GM12865 (cell line): ENCODE measurements around the gene RIBC2.
A peak's percentile ranks its signal among the peaks of the same experiment; 100 is the strongest.
"Not testable (repeated sequence)": the region's sequence is repeated elsewhere in the genome, so short reads cannot be mapped to it uniquely, and the experiment has no call there.

ENCODE experiments used
- DNase-seq: peaks from one replicate; pipeline ENCODE4 v3.0.0; 2010; ENCODE audit warnings: low read depth
- H3K4me3 ChIP-seq: 2 replicates; pipeline ENCODE4 v1.5.1; 2011; ENCODE audit warnings: mild to moderate bottlenecking, low read depth, low read length, control low read depth
- TF ChIP-seq, protein P1 (sequence below): IDR thresholded peaks from 2 replicates; pipeline ENCODE4 v1.5.1; 2011; ENCODE audit warnings: low read length, control low read depth, low read depth, inconsistent platforms; ENCODE audit not compliant: insufficient read depth; ENCODE audit errors: missing control alignments

The RIBC2 gene

DNA sequence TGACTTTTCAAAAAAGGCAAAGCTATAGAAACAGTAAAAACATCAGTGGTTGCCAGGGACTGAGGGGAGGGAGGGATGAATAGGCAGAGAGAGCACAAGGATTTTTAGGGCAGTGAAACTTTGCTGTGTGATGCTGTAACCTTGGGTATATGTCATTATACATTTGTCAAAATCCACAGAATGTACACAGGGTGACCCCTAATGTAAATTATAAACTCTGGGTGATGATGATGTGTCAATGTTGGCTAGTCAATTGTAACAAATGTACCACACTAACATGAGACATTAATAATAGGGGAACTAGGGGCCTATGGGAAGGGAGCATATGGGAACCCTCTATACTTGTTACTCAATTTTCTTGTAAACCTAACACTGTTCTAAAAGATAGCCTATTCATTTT lies 24.8 kb downstream of the RIBC2 start:
- TF ChIP-seq, protein P1, sequence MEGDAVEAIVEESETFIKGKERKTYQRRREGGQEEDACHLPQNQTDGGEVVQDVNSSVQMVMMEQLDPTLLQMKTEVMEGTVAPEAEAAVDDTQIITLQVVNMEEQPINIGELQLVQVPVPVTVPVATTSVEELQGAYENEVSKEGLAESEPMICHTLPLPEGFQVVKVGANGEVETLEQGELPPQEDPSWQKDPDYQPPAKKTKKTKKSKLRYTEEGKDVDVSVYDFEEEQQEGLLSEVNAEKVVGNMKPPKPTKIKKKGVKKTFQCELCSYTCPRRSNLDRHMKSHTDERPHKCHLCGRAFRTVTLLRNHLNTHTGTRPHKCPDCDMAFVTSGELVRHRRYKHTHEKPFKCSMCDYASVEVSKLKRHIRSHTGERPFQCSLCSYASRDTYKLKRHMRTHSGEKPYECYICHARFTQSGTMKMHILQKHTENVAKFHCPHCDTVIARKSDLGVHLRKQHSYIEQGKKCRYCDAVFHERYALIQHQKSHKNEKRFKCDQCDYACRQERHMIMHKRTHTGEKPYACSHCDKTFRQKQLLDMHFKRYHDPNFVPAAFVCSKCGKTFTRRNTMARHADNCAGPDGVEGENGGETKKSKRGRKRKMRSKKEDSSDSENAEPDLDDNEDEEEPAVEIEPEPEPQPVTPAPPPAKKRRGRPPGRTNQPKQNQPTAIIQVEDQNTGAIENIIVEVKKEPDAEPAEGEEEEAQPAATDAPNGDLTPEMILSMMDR = no peak
- DNase-seq = no peak

GRCh38 chr22:45440688-45441087 lies 27.2 kb downstream of the RIBC2 start:
- H3K4me3 ChIP-seq, DNase-seq: not testable (repeated sequence)

More for the DNA sequence above, 24.8 kb downstream of the RIBC2 start:
- no peak overlapping the region for H3K4me3 ChIP-seq

DNA sequence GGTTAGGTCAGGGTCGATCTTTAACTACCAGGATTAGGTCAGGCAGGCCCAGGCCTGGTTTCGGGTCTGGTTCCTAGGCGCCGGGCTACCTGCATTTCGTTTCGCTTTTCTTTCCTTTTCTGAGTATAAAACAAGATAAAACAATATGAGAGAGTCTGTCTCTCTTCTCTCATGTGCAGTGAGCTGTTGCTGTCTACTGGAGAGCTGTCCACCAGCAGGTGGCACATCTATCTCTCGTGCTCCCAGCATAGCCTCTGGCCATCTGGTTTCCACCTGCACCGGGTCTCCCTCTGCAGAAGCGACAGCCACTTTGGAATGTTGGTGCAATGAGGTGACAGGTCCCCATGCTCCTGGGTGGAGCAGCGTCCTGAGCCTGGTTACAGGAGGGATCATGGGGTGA lies 27.6 kb downstream of the RIBC2 start:
- TF ChIP-seq, protein P1 = peak; percentile 55
- peak; percentile 58 for DNase-seq
- no peak overlapping the region for H3K4me3 ChIP-seq

- TF ChIP-seq, protein P1 = no peak
- no peak for DNase-seq
- no peak overlapping the region for H3K4me3 ChIP-seq
Observed at GRCh38 chr22:45442116-45442515, 28.6 kb downstream of the RIBC2 start.

DNA sequence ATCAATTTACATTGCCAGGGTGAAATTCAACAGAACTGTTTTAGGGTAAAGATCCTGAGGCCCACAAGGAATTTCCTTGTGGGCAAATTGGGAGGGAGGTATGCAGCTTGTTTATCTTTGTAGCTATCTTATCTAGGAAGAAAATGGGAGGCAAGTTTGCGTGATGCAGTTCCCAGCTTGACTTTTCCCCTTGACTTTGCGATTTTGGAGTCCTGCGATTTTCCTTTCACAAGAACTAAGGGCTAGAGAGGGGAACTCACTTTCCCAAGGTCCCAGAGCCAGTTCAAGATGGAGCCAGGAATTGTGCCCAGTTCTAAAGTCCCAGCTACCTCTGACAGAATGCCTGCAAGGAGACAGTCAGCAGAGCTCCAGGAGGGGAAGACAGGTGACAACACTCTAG lies 30.7 kb downstream of the RIBC2 start:
- DNase-seq = no peak
- TF ChIP-seq, protein P1 = no peak
- no peak overlapping the region for H3K4me3 ChIP-seq

GRCh38 chr22:45445031-45445710 lies 31.7 kb downstream of the RIBC2 start:
- no peak for DNase-seq
- TF ChIP-seq, protein P1 = no peak
- H3K4me3 ChIP-seq = no peak overlapping the region

GRCh38 chr22:45446216-45446615 lies 32.7 kb downstream of the RIBC2 start:
- TF ChIP-seq, protein P1 = no peak
- no peak overlapping the region for H3K4me3 ChIP-seq
- DNase-seq = no peak

DNA sequence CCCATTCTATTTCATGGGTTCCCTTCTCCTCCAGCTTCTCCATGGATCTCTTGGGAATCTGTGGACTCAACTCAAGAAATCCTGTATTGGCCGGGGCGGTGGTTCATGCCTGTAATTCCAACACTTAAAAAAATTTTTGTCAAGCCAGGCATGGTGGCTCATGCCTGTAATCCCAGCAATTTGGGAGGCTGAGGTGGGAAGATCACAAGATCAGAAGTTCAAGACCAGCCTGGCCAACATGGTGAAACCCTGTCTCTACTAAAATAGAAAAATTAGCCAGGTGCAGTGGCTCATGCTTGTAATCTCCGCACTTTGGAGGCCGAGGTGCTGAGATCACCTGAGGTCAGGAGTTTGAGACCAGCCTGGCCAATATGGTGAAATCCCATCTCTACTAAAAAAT lies 34.1 kb downstream of the RIBC2 start:
- not testable (repeated sequence) for H3K4me3 ChIP-seq, DNase-seq
